Body of pancreas (tissue), 4 donors: ENCODE data around the gene CCDC50.

Experiments
- POLR2A ChIP-seq, 3 donors: fragments of 450-650 bp; IDR thresholded peaks; one replicate each; pipeline ENCODE4 v1.6.1; 2016; ENCODE audit warnings: antibody characterized with exemption in 3 of 3, mild to moderate bottlenecking in 2 of 3
- TF ChIP-seq, protein P1 (sequence below), 7 experiments: fragments of 450-650 bp in 4 of 7; fragments of 200-600 bp in 3 of 7; sonication (generic) in 3 of 7; IDR thresholded peaks; one replicate each; pipeline ENCODE4 v1.5.1; 2016 to 2019; ENCODE audit warnings: antibody characterized with exemption in 7 of 7

- TF ChIP-seq, protein P1, sequence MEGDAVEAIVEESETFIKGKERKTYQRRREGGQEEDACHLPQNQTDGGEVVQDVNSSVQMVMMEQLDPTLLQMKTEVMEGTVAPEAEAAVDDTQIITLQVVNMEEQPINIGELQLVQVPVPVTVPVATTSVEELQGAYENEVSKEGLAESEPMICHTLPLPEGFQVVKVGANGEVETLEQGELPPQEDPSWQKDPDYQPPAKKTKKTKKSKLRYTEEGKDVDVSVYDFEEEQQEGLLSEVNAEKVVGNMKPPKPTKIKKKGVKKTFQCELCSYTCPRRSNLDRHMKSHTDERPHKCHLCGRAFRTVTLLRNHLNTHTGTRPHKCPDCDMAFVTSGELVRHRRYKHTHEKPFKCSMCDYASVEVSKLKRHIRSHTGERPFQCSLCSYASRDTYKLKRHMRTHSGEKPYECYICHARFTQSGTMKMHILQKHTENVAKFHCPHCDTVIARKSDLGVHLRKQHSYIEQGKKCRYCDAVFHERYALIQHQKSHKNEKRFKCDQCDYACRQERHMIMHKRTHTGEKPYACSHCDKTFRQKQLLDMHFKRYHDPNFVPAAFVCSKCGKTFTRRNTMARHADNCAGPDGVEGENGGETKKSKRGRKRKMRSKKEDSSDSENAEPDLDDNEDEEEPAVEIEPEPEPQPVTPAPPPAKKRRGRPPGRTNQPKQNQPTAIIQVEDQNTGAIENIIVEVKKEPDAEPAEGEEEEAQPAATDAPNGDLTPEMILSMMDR (IDR thresholded peaks at IDR 0.05) = no peak
- TF ChIP-seq POLR2A (IDR thresholded peaks at IDR 0.05) = no peak
Observed at GRCh38 chr3:191428177-191428576, 99.0 kb downstream of the CCDC50 start.
